Vagina (tissue), 2 donors: ENCODE results near the gene ZNF827. TPM values are rescaled to one million over a fixed set of nuclear protein-coding genes. Genes with fewer than 3 reads are reported as not detected.

ENCODE experiments used
- DNase-seq, 2 donors: peaks; one replicate each; pipeline ENCODE4 v3.0.0-alpha.2; 2017; ENCODE audit errors: extremely low spot score in 2 of 2
- H3K27ac ChIP-seq: fragments of 200-600 bp; sonication (generic); one replicate; pipeline ENCODE4 v1.5.1; 2019
- H3K27me3 ChIP-seq: fragments of 200-600 bp; sonication (generic); one replicate; pipeline ENCODE4 v1.5.1; 2019
- H3K36me3 ChIP-seq, 2 donors: fragments of 200-600 bp; sonication (generic); one replicate each; pipeline ENCODE4 v1.5.1; 2017 to 2019
- H3K4me1 ChIP-seq: fragments of 200-600 bp; sonication (generic); one replicate; pipeline ENCODE4 v1.5.1; 2019
- H3K4me3 ChIP-seq, 2 donors: fragments of 200-600 bp; sonication (generic); 1 replicate in 1 of 2; 2 replicates in 1 of 2; pipeline ENCODE4 v1.5.1; 2016 to 2019
- H3K9me3 ChIP-seq: fragments of 200-600 bp; sonication (generic); one replicate; pipeline ENCODE4 v1.5.1; 2019
- POLR2A ChIP-seq, 2 donors: fragments of 450-650 bp; IDR thresholded peaks; one replicate each; pipeline ENCODE4 v1.6.1; 2017; ENCODE audit warnings: antibody characterized with exemption in 2 of 2, mild to moderate bottlenecking in 2 of 2, moderate library complexity in 2 of 2
- POLR2AphosphoS5 ChIP-seq, 2 donors: sonication (generic); formaldehyde crosslinking; IDR thresholded peaks; one replicate each; pipeline ENCODE4 v1.9.0; 2017; ENCODE audit warnings: antibody characterized with exemption in 2 of 2, mild to moderate bottlenecking in 2 of 2, low read depth in 1 of 2; ENCODE audit not compliant: insufficient read depth in 1 of 2
- intact Hi-C: fragments of 100-400 bp; cut with DNase I; formaldehyde crosslinking; loops from one replicate; pipeline ENCODE4 v1.15.1; 2023
- total RNA-seq: library from RNA; depleted of rRNA; stranded (reverse); fragments of >200 nt; gene quantifications from one replicate; pipeline ENCODE4 v1.2.3, GENCODE V29; 2016
- TF ChIP-seq, protein P1 (sequence below), 3 experiments: fragments of 450-650 bp in 2 of 3; fragments of 200-600 bp in 1 of 3; sonication (generic) in 1 of 3; IDR thresholded peaks; one replicate each; pipeline ENCODE4 v1.5.1; 2017 to 2019; ENCODE audit warnings: antibody characterized with exemption in 3 of 3, mild to moderate bottlenecking in 2 of 3, moderate library complexity in 2 of 3

ZNF827 gene
- total RNA-seq, 1 donor from 2014 or later, result 19.2 TPM

DNA sequence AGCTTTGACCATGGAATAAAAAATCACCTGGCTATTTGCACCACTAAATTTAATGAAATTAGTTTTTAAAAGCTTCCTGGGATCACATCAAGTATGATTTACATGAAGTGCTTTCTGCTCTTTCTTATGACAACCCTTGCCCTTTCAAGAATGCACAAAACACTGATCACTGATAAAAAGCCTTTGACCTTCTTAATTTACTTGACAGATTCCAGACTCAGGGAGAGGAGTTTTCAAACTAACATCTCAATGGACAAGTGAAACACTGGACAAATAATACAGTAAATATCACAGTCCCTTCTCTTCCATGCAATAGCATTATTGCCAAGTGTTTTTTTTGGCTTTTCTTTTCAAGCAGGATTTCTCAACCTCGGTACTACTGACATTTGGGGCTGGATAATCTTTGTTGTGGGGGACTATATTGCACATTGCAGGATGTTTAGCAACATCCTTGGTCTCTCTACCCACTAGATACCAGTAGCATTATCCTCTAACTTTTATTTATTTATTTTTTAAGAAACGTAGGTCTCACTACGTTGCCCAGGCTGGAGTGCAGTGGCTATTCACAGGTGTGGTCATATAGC, 86.3 kb downstream of the ZNF827 start:
- Histone ChIP-seq H3K27me3 (no peaks in the 10 kb centered on the region), H3K4me1 (peaks cover 22% of the 10 kb centered on the region), H3K27ac (no peak overlapping the region), H3K4me3 (no peak overlapping the region), H3K36me3 (no peaks in the 10 kb centered on the region), H3K9me3 (no peaks in the 10 kb centered on the region)
- TF ChIP-seq, protein P1, sequence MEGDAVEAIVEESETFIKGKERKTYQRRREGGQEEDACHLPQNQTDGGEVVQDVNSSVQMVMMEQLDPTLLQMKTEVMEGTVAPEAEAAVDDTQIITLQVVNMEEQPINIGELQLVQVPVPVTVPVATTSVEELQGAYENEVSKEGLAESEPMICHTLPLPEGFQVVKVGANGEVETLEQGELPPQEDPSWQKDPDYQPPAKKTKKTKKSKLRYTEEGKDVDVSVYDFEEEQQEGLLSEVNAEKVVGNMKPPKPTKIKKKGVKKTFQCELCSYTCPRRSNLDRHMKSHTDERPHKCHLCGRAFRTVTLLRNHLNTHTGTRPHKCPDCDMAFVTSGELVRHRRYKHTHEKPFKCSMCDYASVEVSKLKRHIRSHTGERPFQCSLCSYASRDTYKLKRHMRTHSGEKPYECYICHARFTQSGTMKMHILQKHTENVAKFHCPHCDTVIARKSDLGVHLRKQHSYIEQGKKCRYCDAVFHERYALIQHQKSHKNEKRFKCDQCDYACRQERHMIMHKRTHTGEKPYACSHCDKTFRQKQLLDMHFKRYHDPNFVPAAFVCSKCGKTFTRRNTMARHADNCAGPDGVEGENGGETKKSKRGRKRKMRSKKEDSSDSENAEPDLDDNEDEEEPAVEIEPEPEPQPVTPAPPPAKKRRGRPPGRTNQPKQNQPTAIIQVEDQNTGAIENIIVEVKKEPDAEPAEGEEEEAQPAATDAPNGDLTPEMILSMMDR (IDR thresholded peaks at IDR 0.05), result no peak
- no peak for TF ChIP-seq POLR2A (IDR thresholded peaks at IDR 0.05)
- TF ChIP-seq POLR2AphosphoS5 (IDR thresholded peaks at IDR 0.05; ENCODE audit: insufficient read depth in 1 of 2, low read depth in 1 of 2), result no peak
- no peak for DNase-seq
- intact Hi-C loops, result no loop called here

DNA sequence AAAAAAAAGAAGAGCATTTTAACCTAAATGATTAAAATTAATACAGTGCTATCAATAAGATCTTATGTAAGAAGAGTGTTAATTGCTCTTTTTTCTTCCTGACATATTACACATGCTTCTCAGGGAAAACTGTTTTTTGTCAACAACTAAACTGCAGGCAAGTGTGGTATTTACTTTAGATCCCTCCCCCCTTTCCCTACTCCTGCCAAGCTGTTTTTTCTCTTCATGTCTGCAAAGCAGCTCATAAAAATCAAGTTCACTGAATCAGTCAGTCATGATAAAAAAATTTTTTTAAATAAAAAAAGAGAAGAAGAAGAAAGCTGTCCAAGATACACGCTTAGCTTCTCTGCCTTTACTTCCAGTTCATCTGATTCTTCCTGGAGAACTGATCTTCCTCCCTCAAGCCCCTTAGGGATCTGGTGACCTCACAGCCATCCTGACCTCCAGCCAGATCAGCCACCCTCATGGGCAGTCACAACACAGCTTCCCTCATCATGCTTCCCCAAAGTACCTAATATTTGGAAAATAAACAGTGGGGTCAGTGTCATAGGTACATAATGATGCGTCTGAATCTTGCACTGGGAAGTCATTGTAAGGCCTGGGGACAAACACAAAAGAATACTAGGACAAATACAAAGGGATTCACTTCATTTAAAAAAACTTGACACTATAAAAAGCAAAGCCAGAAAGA, 87.0 kb downstream of the ZNF827 start:
- Histone ChIP-seq H3K27ac (no peak overlapping the region), H3K4me3 (no peak overlapping the region), H3K36me3 (no peaks in the 10 kb centered on the region), H3K9me3 (no peaks in the 10 kb centered on the region), H3K4me1 (peaks cover 22% of the 10 kb centered on the region), H3K27me3 (no peaks in the 10 kb centered on the region)
- no peak for DNase-seq
- intact Hi-C loops, result no loop called here
- TF ChIP-seq POLR2AphosphoS5 (IDR thresholded peaks at IDR 0.05; ENCODE audit: insufficient read depth in 1 of 2, low read depth in 1 of 2) (no peak), POLR2A (IDR thresholded peaks at IDR 0.05) (no peak)
- TF ChIP-seq, protein P1 (IDR thresholded peaks at IDR 0.05), result no peak

DNA sequence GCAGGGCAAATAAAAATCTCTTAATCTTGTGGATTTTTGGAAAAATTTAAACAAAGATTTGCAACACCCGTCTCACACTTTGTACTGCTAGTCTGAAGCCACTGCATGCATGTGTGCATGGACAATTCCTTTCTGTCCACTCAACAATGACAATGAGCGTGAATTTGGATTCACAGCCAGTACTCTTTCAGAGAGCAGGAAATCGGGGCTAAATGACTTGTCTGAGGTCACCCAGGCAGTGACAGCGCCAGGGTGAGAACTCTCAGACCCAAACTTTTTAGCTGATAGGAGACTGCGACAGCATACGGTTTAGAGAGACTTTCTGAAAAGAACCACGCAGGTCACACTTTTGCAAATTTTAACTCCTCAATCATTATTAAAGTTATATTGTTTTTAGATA, 90.9 kb downstream of the ZNF827 start:
- H3K4me1 ChIP-seq, result peaks cover 19% of the 10 kb centered on the region
- TF ChIP-seq, protein P1 (IDR thresholded peaks at IDR 0.05), result no peak
- TF ChIP-seq POLR2AphosphoS5 (IDR thresholded peaks at IDR 0.05; ENCODE audit: insufficient read depth in 1 of 2, low read depth in 1 of 2) (no peak), POLR2A (IDR thresholded peaks at IDR 0.05) (no peak)
- H3K4me3 ChIP-seq, result no peak overlapping the region
- H3K27ac ChIP-seq, result no peak overlapping the region
- H3K36me3 ChIP-seq, result no peaks in the 10 kb centered on the region
- no peaks in the 10 kb centered on the region for H3K27me3 ChIP-seq
- no peaks in the 10 kb centered on the region for H3K9me3 ChIP-seq
- DNase-seq, result no peak
- intact Hi-C loops, result no loop called here

DNA sequence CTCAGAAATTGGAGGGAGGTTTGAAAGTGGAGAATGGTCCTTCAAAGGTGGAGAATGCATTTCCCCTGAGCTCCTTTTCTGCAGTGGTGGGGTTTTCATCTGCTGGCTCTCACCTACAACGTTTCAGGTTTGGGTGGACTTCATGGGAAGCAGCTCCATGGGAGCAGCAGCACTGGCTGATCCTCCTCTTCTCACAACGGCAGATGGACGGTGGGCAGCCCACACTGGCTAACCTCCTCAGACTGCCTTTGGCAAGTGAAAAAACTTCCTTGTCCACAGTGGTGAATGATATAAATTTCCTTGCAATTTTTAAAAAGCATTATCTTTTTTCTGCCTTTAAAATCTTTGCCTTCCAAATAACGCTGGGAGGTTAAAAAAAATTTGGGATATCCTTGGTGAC, 93.5 kb downstream of the ZNF827 start:
- no peak overlapping the region for H3K4me3 ChIP-seq
- H3K4me1 ChIP-seq, result no peaks in the 10 kb centered on the region
- no peak for DNase-seq
- TF ChIP-seq POLR2A (IDR thresholded peaks at IDR 0.05), result no peak
- intact Hi-C loops, result no loop called here
- H3K27ac ChIP-seq, result no peak overlapping the region
- H3K27me3 ChIP-seq, result no peaks in the 10 kb centered on the region
- H3K36me3 ChIP-seq, result no peaks in the 10 kb centered on the region
- no peaks in the 10 kb centered on the region for H3K9me3 ChIP-seq

DNA sequence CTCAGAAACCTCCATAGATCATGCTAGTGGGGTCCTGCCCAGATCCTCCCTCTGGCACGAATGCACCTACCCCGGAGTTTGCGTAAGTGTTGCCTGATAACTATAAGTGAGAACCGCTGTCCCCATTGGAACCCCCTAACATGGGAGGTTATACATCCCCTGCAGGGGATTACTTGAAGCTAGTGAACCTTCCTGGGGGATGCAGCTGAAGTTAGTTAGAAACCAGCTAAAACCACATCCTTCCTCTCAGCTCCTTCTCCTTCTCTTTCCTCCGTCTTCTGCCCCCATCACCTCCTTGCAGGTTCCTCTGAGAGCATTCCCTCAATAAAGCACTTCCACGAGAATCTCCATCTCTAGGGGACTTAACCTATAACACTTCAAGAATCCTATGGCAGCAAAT, 95.0 kb downstream of the ZNF827 start:
- Histone ChIP-seq H3K36me3 (no peaks in the 10 kb centered on the region), H3K27me3 (no peaks in the 10 kb centered on the region), H3K27ac (no peak overlapping the region), H3K4me1 (no peaks in the 10 kb centered on the region), H3K4me3 (no peak overlapping the region), H3K9me3 (no peaks in the 10 kb centered on the region)
- intact Hi-C loops, result no loop called here
- no peak for TF ChIP-seq POLR2AphosphoS5 (IDR thresholded peaks at IDR 0.05; ENCODE audit: insufficient read depth in 1 of 2, low read depth in 1 of 2)
- TF ChIP-seq POLR2A (IDR thresholded peaks at IDR 0.05), result no peak
- TF ChIP-seq, protein P1 (IDR thresholded peaks at IDR 0.05), result no peak
- no peak for DNase-seq
